Pulmonary artery endothelial cell (primary cell): Measurements from ENCODE around the gene KCNMB1. TPM values are rescaled to one million over a fixed set of nuclear protein-coding genes. Genes with fewer than 3 reads are reported as not detected.
"Not testable (repeated sequence)": the region's sequence is repeated elsewhere in the genome, so short reads cannot be mapped to it uniquely, and the experiment has no call there.

Experiments
- DNase-seq: peaks from one replicate; pipeline ENCODE4 v3.0.0-alpha.2; 2011; ENCODE audit warnings: low read depth, low spot score
- total RNA-seq: library from RNA; depleted of rRNA; stranded (reverse); fragments of >200 nt; gene quantifications from 2 replicates; pipeline ENCODE4 v1.2.3, GENCODE V29; 2014

KCNMB1 gene
- total RNA-seq, 1 donor from 2014 or later, result 0.86 TPM

DNA sequence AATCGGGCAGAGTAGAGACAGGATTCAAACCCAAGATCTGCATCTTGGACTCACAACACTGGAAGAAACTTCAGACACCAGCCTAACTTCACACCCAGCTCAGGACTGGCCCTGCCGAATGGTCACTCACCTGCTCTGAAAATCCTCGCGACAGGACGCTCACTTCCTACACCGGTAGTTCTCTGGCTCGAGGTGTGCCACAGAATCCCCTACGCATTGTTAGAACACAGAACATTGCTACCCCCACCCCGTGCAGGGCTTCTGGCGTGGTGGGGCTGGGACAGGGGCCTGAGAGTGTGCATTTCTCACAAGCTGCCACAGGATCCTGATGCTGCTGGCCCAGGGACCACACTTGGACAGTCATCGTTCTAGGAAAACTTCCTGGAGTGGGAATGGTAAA, 12.1 kb downstream of the KCNMB1 start:
- no peak for DNase-seq

DNA sequence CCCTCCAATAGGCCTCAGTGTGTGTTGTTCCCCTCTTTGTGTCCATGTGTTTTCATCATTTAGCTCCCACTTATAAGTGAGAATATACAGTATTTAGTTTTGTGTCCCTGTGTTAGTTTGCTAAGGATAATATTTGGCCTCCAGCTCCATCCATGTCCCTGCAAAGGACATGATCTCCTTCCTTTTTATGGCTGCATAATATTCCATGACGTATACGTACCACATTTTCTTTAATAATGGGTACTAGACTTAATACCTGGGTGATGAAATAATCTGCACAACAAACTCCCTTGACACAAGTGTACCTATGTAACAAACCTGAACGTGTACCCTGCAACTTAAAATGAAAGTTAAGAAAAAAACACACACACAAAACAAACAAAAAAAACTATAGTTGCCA, 12.6 kb downstream of the KCNMB1 start:
- DNase-seq, result not testable (repeated sequence)

DNA sequence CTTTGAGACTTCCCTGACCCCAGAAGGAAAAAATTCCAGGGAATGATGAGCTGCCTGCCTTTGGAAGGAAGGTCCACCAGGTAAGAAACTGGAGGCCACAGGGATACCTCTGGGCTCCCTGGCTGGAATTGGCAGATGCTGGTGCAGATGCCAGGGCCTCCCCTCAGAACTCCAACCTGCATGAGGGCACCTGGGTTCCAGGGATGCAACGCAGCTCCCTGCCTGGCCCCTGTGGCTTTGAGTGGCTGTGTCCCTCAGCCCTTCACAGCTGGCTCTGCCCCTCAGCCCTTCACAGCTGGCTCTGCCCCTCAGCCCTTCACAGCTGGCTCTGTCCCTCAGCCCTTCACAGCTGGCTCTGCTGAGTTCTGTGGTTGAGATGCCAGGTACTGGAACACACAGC, 13.9 kb downstream of the KCNMB1 start:
- DNase-seq, result no peak

DNA sequence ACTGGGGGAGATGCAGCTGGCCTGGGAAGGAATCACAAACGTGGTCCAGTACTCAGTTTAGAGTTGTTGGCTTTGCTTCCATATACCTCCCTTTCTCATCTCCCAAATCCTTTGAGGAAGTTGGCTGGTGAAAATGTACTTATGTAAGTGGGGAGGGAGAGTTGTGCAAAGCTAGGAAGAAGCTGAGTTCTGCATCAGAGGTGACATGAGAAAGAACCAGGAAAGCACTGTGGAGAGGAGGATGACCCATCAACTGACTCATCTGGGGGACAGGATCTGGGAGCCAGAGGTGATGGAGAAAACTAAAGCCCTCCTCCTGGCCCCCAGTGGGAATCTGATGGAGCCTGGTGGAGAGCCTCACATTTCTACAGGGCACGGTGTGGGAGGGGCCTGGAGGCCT, 16.2 kb downstream of the KCNMB1 start:
- no peak for DNase-seq

DNA sequence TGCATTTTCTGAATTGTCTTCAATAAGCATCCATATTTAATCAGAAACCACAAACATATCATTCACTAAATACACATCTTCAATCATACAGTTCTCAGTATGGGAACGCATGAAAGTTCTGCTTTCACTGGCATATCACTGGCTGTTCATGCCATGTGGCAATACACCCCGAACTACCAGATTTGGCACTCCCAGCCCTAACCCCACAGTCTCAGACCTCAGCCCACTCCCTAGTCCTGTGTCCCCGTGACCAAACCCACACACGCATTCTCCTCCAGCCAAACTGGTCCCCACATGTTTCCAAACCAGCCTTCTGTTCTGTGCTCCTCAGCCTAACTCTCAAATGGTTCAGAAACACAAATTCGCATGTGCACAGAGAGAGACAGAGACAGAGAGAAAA, 20.6 kb downstream of the KCNMB1 start:
- DNase-seq, result no peak

DNA sequence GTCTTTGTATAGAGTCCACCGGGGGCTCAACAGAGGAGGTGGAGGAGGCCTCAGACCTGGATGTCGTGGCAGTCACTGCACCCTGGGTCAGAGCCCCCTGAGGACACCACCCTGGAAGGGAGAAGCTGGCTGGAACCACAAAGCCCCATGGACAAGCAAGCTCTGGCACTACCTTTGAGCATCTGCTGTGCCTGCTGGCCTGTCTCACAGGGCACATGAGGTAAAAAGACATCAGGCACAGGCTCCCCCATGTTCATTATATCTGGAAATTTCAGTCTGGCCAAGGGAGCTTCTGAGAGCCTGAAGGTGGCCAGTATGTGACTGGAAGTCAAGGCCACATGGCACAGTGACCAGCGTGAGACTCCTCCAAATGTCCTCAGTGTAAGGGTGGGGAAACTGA, 22.9 kb downstream of the KCNMB1 start:
- no peak for DNase-seq

DNA sequence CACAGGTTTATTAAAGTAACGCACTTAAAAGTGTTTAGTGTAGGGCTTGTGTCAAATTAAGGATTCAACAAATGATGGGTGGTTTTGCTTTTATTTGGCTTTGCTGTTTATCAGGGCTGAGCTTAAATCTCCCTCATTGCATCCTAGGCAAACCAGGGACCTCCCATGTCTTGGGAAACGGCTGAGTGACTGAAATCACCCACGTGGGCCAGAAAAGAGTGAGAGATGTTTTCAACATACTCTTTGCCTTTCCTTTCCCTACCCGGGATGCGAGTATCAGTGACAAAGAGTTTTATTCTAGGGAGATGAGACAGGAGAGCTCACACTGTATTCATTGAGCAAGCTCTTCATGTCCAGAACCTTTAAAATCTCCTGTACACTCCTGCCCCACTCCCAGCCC, 23.3 kb downstream of the KCNMB1 start:
- DNase-seq, result no peak

DNA sequence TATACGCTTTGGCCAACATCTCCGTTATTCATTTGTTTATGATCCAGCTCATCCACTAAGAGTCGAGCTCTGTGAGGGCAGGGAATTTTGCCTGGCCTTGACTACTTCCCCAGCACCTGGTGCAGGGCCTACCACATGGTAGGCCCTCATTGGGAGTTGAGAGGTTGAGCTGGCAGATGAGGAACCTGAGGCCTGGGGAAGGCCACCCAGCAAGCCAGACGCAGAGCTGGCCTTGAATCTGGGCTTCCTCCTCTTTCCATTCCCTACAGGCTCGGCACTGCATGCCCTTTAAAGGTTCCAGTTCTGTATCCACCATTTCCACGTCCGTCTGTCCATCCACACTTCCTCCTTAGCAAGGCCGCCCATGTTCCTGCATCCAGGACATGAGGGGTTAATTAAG, 24.2 kb downstream of the KCNMB1 start:
- no peak for DNase-seq

DNA sequence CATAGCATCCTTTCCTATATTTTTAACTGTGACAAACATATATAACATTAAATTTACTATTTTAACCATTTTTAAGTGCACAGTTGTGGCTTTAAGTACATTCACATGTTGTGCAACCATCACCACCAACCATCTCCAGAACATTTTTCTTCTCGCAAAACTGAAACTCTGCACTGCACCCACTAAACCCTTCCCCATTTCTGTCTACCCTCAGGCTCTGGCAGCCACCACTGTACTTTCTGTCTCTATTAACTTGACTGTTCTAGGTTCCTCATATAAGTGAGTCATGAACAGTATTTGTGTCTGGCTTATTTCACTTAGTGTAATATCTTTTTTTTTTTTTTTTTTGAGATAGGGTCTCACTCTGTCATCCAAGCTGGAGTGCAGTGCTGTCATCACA, 25.5 kb downstream of the KCNMB1 start:
- no peak for DNase-seq

DNA sequence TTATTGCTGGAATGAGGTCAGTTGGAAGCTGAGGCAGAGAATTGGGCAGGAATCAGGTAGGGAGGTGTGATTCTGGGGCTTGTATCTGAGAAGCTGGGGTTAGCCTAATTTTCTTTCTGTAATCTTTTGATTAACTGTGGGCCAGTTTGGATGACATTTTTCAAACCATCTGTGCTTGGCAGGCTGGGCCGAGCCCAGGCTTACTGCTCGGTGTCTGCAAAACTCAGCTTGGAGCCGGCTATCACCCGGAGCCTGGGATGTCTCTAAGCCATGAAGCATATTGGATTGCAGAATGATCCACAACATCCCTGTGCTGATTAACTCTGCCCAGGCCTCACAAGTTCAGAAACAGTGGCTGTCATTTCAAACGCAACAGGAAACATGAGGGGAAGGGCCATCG, 26.5 kb downstream of the KCNMB1 start:
- no peak for DNase-seq

DNA sequence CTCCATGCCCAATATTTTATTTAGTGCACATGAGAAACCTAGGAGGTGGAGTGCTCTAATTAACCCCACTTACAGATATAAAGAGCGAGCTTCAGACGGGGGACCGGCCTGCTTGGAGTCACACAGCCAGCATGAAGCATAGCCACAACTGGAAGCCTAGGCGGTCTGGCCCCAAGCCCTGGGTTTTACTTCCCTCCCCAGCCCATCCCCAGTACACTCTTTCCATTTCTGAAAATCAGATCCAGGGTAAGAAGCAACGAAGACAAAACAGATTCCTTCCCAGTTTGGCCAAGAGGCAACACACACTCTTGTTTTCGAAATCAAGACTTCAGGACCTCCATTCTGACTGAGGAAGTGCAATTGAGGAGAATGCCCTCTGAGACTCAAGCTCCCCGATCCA, 27.1 kb downstream of the KCNMB1 start:
- no peak for DNase-seq

DNA sequence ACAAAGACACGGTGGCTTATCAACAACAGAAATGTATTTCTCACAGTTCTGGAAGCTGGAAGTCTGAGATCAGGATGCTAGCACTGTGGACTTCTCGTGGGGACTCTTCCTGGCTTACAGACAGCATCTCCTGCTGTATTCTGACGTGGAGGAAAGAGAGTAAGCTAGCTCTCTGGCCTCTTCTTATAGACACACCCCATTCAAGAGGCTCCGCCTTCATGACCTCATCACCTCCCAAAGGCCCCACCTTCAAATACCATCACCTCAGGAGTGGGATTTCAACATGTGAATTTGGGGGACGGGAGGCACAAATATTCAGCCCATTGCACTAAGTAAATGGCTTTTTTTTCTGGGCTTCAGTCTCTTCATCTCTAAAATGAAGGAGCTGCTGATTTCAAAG, 27.6 kb downstream of the KCNMB1 start:
- no peak for DNase-seq

DNA sequence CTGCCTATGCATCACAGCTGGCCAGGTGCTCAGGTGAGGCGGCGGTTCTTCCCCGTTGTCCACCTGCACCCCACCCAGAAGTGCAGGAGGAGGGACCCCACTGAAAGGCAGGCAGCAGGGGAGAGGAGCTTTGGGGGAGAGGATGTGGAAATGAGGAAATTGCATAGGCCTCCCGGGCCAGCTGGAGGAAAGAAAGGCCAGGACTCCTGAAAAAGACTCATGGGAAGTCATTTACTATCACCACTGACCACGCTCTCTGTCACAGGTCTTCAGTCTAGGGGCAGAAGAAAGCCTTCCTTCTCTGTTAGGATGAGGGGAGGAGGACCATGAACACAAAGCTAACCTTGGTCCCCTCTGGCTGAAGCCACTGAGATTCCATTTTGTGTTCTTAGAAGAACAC, 28.1 kb downstream of the KCNMB1 start:
- no peak for DNase-seq

DNA sequence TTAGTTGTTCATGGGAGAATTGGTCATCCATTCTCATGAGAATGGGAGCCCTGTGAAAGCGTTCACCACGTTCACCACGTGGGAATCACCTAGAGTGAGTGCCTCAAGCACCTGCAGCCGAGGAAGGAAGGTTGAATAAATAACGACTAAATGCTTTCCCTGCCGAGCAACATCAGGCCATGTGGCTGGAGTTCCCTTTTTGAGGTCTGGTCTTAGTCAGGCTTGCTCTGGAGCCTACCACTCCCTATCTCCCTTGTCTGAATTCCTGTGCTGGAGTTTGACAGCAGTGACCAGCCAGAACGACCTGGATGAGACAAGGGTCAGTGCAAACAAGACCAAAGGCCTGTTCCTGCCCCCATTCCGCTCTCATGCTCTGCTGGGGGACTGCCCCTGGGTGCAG, 28.5 kb downstream of the KCNMB1 start:
- no peak for DNase-seq

DNA sequence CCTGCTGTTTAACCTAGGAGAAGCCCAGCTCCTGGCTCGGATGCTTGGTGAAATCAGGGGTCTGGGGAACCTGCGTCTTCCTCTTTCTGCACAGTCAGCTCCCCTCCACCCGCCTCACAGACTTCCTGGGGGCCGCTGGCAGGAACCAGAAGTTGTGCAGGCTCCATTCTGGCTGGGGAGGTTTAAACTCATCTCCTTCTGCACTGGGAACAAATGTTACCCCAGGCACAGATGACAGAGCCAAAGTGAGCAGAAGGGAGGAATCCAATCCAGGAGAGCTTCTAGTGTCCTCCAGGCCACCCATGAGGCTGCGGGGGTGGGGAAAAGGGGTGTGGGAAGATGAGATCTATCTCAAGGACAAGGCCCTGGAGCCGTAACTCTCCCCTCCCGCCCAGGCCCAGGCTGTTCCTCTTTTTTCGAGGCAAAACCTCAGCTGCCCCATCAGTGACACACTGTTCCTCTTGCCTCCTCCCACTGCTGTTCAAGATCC, 31.2 kb downstream of the KCNMB1 start:
- DNase-seq, result no peak

DNA sequence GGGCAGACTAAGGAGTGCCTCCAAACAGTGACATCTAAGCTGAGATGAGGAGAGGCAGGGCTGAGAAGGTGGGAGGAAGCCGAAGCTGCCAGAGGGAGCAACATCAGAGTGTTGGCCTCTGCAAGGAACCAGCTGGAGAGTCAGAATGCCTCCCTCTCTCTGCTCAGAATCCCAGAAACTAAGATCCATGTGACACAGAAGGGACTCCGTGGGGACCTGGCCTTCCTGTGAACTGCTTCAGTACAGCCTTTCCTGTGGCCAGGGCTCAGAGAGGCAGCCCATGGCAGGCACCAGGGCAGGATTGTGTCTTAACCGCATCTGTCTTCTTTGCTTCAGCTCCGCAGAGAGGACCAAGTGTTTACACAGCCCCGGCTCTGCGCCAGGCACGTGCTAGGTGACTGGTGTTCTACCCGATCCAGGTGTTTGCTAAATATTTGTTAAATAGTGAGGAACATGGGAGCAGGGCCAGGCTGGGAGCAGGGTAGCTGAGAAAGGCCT, 33.5 kb downstream of the KCNMB1 start:
- DNase-seq, result no peak

DNA sequence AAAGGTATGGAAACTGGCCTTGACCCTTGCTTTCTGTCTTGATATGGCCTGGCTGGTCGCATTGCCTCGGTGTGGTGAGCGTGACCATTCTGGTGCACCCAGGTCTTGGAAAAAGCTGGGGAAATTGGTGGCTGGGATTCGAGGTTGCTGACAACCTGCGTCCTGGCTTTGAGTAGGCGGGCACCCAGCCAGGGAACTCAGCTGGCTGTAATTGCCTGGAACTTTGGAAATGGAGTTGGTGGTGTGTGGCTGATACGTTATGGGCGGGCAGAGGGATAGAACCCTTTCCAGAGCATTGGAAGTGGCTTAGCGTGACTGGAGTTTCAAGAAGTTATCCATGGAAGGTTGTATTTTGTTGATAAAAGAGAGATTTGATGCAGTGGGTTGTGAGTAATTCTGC, 35.2 kb downstream of the KCNMB1 start:
- DNase-seq, result no peak

DNA sequence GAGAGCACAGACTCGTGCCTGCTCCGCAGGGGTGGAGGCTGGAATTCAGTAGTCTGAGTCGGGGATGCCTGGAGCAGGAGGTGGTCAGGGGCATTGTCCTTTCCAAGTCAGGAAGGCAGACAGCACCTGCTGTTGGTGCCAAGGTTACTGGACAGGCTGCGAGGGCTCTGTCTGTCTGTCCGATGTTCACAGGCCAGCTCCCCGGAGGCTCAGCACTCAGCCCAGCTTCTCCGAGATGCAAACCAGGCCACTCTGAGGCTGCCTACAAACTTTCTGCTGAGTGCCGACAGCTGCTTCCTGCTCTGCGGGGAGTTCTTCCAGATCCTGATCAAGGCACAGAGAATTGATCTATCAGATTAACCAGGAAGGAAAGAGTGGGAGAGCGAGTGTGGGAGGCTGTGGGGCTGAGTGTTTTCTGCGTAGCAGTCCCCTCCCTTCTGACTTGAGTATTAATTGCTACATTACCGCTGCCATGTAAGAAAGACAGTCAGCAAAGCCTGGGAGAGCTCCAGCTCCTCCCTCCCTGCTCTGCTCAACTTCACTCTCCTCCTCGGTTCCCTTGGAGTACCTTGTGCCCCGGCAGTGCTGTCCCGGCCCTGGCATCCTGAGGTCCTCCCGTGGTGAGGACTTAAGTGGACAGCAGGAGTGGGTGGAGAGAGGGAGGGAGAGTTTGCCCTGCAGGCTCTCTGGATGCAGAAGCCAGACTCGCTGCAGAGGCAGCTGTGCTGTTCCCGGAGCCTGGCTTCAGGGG, 36.0 kb downstream of the KCNMB1 start:
- DNase-seq, result no peak

DNA sequence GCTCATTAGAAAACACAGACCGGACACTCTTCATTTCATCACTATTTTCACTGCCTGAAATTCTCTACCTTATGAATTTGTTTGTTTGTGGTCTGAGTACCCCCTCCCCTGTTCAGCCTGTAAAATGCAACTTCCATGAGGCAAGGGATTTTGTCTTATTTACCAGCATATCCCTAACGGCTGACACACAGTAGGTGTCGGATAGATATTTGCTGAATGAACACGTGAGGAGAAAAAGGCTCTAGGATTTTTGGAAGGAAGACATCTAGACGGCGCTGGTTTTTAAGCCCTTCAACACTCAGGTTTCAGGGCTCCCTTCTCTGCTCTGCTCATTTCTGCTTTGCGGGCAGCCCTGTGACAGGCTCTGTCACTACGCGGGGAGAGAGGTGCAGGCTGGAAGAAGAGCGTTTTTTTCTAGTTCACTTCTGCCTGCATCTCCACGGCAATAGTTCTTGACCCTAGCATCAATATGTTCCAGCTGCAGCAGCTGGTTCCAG, 41.0 kb downstream of the KCNMB1 start:
- DNase-seq, result no peak

DNA sequence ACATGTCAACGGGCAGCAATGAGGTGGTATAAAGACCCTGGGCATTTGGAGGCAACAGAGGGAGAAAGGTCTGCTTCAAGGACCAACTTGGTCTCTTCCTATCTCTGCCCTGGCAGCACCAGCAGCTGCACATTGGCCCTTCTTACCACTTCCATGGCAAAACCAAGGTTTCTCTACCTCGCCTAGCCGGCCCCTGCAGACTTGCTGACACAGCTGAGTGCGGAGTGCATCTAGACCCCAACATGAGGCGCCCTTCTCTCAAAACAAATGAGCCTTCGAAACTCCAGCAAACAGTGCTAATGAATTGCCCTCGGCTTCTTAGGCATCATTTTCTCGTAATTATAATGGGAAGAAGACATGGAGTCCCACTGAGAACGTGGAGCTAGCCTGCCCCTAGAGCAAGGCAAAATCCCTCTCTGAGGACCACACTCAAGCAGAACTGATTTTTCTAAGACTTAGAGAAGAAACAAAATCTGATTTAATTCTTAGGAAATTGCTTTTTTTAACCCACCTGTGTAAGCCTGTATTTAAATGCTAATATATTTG, 42.1 kb downstream of the KCNMB1 start:
- no peak for DNase-seq

DNA sequence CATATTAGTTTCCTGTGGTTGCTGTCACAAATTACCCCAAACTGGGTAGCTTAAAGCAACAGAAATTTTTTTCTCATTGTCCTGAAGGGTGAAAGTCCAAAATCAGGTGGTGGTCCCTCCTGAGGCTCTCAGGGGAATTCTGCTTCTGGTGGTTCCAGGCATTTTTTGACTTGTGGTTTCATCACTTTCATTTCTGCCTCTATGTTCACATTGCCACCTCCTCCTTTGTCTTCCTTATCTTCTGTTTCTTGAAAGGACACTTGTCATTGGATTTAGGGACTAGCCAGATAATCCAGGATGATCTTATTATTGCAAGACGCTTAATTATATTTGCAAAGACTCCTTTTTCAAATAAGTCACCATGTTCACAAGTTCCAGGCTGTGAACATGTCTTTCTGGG, 43.2 kb downstream of the KCNMB1 start:
- no peak for DNase-seq

DNA sequence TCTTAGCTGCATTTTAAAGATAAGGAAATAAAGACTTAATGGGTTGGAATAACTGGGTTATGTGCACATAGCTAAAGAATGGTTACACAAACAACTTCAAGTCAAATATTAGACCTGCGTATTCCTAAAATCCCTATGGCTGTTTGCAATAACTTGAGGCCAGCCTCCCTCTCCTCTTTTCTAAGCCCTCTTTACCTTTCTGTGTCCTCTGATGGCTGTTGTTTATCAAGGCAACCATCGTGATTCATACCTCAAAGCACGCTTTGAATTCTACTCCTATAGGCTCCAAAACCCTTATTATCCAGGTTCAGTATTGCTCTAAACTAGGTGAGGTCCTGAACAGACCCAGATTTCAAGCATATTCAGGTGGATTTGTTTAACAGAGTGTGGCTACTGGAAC, 46.0 kb downstream of the KCNMB1 start:
- DNase-seq, result no peak

DNA sequence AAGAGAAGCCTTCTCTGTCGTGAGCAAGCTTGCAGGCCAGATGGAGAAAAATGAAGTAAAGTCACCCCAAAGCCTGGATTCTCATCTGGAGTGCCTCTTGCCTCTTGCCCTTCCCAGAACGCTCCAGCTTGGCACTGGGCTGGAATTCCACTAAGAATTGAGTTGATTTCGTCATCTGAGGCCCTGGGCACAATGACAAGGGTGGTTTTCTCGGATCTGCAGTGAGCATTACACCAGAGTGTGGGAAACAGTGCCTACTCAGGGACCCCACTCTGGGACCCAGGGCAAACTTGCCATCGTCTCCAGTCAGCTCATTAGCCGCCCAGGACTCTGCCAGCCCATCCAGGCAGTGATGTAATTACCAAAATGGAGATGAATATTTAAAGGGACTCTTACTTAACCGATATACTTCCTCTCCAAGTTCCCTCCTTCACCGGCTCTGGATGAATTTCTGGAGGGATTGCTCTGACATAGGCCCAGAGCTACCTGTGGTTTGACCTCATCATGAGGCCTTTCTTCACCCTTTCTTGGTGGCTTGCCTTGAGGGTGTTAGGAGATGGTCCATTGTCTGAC, 46.9 kb downstream of the KCNMB1 start:
- DNase-seq, result no peak
